HG03558 (cell line): ENCODE results near the gene SCAMP5.

ENCODE experiments used
- ATAC-seq: cut with Tn5 transposase; IDR thresholded peaks from one replicate; pipeline ENCODE4 v1.9.1; 2021; ENCODE audit warnings: moderate number of reproducible peaks; ENCODE audit not compliant: unreplicated experiment; ENCODE audit errors: extremely low read depth

The SCAMP5 gene

DNA sequence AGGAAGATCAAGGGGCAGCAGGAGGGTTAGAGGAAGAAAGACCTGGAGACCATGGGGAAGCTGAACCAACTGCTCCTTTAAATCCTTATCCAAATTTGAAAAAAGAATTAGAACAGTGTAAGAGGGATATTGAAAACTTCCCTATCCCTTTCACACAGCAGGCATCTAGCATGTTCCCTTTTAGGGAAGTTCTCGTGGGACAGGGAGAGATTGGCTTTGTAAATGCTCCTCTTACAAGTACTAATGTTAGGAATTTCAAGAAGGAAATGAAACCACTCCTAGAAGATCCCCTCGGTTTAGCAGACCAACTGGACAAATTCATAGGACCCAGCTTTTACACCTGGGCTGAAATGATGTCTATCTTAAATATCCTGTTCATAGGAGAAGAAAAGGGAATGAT, 69.5 kb downstream of the SCAMP5 start:
- ATAC-seq, result no peak

GRCh38 chr15:75065467-75065850, 70.1 kb downstream of the SCAMP5 start:
- ATAC-seq, result no peak

GRCh38 chr15:75065851-75066509, 70.6 kb downstream of the SCAMP5 start:
- ATAC-seq, result no peak

- no peak for ATAC-seq
These were observed 71.9 kb downstream of the SCAMP5 start for GRCh38 chr15:75067123-75067830.

- no peak for ATAC-seq
These were observed 73.4 kb downstream of the SCAMP5 start for GRCh38 chr15:75068748-75069147.

GRCh38 chr15:75069301-75069925, 74.0 kb downstream of the SCAMP5 start:
- peak; percentile 53 for ATAC-seq

DNA sequence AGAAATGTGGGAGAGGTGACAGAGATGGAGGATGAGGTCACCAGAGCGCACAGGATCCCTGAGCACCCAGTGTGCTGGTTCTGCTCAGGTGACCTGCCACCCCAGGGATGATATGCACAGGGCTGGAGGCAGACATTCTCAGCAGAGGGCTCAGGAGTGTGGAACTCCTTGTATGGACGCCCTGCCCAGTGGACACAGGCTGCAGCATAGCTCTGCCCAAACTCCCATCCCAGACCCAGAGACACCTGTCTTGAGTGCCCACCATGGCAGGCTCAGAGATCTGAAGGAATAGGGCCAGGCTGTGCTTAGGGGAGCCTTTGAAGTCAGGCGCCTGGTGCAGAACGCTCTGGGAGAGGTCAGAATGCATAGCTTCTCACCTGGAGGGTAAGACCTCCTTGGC, 75.3 kb downstream of the SCAMP5 start:
- no peak for ATAC-seq
